ENCODE data around the gene ABHD8. TPM values are rescaled to one million over a fixed set of nuclear protein-coding genes. Genes with fewer than 3 reads are reported as not detected.
A peak's percentile ranks its signal among the peaks of the same experiment; 100 is the strongest.

The ABHD8 gene
- total RNA-seq, 1 donor from 2014 or later = 16.9 TPM

DNA sequence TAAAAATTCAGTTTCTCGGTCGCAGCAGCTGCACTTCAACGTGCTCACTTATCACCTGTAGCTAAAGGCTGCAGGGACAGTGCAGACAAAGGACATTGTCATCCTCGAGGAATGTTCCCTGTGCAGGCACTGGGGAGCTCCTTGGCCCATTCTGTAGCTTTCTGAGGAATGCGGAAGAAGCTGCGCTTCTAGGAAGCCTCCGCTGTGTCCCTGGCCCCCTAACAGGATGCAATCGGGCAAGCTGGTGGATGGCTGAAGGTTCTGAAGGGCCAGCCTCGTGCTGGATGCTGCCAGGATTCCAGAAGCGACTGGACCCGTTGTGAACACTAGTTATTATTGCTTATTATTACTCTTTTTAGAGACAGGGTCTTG lies 23.4 kb upstream of the ABHD8 start:
- TF ChIP-seq, protein P1, sequence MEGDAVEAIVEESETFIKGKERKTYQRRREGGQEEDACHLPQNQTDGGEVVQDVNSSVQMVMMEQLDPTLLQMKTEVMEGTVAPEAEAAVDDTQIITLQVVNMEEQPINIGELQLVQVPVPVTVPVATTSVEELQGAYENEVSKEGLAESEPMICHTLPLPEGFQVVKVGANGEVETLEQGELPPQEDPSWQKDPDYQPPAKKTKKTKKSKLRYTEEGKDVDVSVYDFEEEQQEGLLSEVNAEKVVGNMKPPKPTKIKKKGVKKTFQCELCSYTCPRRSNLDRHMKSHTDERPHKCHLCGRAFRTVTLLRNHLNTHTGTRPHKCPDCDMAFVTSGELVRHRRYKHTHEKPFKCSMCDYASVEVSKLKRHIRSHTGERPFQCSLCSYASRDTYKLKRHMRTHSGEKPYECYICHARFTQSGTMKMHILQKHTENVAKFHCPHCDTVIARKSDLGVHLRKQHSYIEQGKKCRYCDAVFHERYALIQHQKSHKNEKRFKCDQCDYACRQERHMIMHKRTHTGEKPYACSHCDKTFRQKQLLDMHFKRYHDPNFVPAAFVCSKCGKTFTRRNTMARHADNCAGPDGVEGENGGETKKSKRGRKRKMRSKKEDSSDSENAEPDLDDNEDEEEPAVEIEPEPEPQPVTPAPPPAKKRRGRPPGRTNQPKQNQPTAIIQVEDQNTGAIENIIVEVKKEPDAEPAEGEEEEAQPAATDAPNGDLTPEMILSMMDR (IDR thresholded peaks at IDR 0.05; ENCODE audit: unreplicated experiment) = no peak
- DNase-seq (ENCODE audit: low spot score, unreplicated experiment) = no peak
- Mint-ChIP-seq H3K36me3 (ENCODE audit: insufficient read depth) (peaks cover 14% of the 10 kb centered on the region), H3K9me3 (ENCODE audit: low read depth) (no peaks in the 10 kb centered on the region), H3K27ac (no peak overlapping the region), H3K4me1 (ENCODE audit: low read depth) (peaks cover 4% of the 10 kb centered on the region), H3K27me3 (peaks cover 15% of the 10 kb centered on the region), H3K4me3 (ENCODE audit: low read depth) (no peak overlapping the region)

DNA sequence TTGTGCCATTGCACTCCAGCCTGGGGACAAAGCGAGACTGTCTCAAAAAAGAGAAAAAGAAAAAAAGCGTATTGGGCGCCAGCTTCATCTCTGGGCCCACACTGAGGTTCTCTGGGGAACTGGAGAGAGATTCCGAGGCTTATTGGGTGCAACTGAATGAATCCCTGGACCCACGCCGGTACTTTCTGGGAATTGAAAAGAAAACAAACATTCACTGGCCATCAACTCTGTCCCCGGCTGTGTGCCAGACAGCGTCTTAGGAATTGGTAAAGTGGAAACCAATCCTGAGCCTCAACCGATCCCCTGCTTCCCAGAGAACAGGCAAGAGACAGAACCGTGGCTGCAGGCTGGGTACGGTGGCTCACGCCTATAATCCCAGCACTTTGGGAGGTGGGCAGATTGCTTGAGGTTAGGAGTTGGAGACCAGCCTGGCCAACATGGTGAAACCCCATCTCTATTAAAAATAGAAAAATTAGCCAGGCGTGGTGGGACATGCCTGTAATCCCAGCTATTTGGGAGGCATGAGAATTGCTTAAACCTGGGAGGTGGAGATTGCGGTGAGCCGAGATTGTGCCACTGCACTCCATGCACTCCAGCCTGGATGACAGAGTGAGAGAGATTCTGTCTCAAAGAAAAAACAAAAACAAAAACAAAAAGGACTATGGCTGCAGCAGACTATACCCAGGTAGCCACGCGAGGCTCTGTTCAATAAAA lies 22.8 kb upstream of the ABHD8 start:
- Mint-ChIP-seq H3K27me3 (peaks cover 15% of the 10 kb centered on the region), H3K4me1 (ENCODE audit: low read depth) (peaks cover 4% of the 10 kb centered on the region), H3K4me3 (ENCODE audit: low read depth) (no peak overlapping the region), H3K36me3 (ENCODE audit: insufficient read depth) (peaks cover 12% of the 10 kb centered on the region), H3K9me3 (ENCODE audit: low read depth) (no peaks in the 10 kb centered on the region), H3K27ac (peak overlapping the region; percentile 67)
- DNase-seq (ENCODE audit: low spot score, unreplicated experiment) = no peak
- TF ChIP-seq, protein P1 (IDR thresholded peaks at IDR 0.05; ENCODE audit: unreplicated experiment) = no peak

DNA sequence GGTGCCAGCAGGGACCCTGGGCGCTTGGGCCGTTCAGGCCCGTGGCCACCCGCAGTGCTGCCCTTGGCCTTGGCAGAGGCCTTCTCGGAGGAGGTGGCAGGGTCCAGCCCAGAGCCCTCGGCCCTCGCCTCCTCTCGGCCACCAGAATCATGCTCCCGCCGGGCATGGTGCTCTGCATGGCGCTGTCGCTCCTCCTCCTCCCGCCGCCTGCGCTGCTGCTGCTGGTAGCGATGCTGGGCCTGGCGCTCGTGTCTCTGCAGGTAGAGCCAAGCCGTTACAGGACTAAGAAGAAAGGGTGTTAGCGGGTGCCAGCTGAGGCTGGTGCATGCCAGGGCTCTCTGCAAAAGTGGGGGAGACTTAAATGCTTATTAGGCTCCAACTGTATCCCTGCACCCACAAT lies 21.9 kb upstream of the ABHD8 start:
- Mint-ChIP-seq H3K36me3 (ENCODE audit: insufficient read depth) (peaks cover 8% of the 10 kb centered on the region), H3K27ac (no peak overlapping the region), H3K27me3 (peaks cover 9% of the 10 kb centered on the region), H3K4me3 (ENCODE audit: low read depth) (no peak overlapping the region), H3K9me3 (ENCODE audit: low read depth) (no peaks in the 10 kb centered on the region), H3K4me1 (ENCODE audit: low read depth) (peaks cover 4% of the 10 kb centered on the region)
- DNase-seq (ENCODE audit: low spot score, unreplicated experiment) = no peak
- TF ChIP-seq, protein P1 (IDR thresholded peaks at IDR 0.05; ENCODE audit: unreplicated experiment) = no peak

DNA sequence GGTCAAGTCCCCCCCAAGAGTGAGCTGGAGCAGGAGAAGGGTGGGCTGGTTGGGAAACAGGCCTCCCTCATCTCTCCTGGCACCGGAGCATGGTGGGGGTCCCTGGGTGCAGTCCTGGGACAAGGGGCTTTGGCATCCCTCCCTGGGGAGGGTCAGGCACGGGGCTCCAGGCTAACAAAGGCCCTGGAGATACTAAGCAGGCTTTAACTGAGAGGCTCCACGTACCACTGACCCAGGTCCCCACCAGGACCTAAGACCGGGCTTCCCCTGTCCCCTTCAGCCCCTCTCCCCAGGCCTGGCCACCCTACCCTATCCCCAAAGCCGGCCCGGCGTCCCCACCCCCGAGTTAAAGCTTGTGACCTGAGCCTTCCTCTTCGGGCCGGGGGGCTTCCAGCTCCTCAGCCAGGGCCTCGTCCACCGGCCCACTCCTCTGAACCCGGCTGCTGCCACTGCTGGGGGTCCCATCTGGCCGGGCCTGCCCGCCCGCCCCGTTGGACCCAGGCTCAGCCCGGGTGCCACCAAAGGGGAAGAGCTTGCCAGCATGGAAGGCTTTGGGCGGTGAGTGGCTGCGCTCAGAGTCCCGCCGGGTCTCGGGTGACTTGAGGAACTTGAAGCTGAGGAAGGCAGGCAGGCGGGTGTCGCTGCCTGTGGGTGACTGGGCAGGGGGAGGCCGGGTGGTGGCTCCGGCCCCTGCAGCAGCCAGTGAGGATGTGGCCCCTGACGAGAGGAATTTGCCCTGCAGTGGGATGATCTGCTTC lies 21.3 kb upstream of the ABHD8 start:
- Mint-ChIP-seq H3K4me1 (ENCODE audit: low read depth) (peaks cover 4% of the 10 kb centered on the region), H3K36me3 (ENCODE audit: insufficient read depth) (peaks cover 10% of the 10 kb centered on the region), H3K27me3 (peaks cover 3% of the 10 kb centered on the region), H3K4me3 (ENCODE audit: low read depth) (no peak overlapping the region), H3K27ac (no peak overlapping the region), H3K9me3 (ENCODE audit: low read depth) (no peaks in the 10 kb centered on the region)
- no peak for DNase-seq (ENCODE audit: low spot score, unreplicated experiment)
- TF ChIP-seq, protein P1 (IDR thresholded peaks at IDR 0.05; ENCODE audit: unreplicated experiment) = no peak

DNA sequence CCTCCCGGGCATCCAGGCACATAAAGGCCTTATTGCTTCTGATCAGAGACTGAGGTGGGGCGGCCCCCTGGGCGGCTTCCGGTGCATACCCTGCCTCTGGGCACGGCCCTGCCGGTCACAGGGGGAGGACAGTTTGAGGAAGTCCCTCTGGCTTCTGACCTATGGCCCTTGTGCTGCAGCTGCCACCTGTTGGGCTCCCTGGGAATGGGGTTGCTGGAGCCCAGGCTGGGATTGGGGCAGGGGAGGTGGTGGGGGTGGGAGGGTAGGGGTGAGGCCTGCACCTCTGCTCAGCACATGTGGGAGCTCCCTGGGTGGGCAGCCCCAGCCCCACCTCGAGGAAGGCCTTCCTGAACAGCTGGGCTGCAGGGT lies 20.7 kb upstream of the ABHD8 start:
- peaks cover 4% of the 10 kb centered on the region for H3K4me1 Mint-ChIP-seq (ENCODE audit: low read depth)
- no peaks in the 10 kb centered on the region for H3K9me3 Mint-ChIP-seq (ENCODE audit: low read depth)
- no peak overlapping the region for H3K4me3 Mint-ChIP-seq (ENCODE audit: low read depth)
- peaks cover 3% of the 10 kb centered on the region for H3K27me3 Mint-ChIP-seq
- H3K27ac Mint-ChIP-seq = no peak overlapping the region
- TF ChIP-seq, protein P1 (IDR thresholded peaks at IDR 0.05; ENCODE audit: unreplicated experiment) = no peak
- no peak for DNase-seq (ENCODE audit: low spot score, unreplicated experiment)
- peaks cover 10% of the 10 kb centered on the region for H3K36me3 Mint-ChIP-seq (ENCODE audit: insufficient read depth)

Data from progenitor cell of endocrine pancreas (in vitro differentiated cells).